Memory B cell (primary cell): ENCODE results near the gene CASP3.
"Not testable (repeated sequence)": the region's sequence is repeated elsewhere in the genome, so short reads cannot be mapped to it uniquely, and the experiment has no call there.

Experiments used
- ATAC-seq: fragments of 150-1000 bp; cut with Tn5 transposase; 2 replicates; pipeline ENCODE4 v1.10.0; 2021; ENCODE audit warnings: low read depth, mild to moderate bottlenecking, moderate library complexity
- DNase-seq, 2 donors: peaks; one replicate each; pipeline ENCODE4 v3.0.0; 2022; ENCODE audit warnings: low spot score in 2 of 2
- H3K27ac Mint-ChIP-seq: one replicate; pipeline ENCODE4 v1.8.0; 2022; ENCODE audit warnings: mild to moderate bottlenecking, moderate library complexity, mixed read lengths
- H3K27me3 Mint-ChIP-seq: one replicate; pipeline ENCODE4 v1.8.0; 2022; ENCODE audit warnings: mixed read lengths
- H3K36me3 Mint-ChIP-seq: one replicate; pipeline ENCODE4 v1.8.0; 2022; ENCODE audit warnings: mild to moderate bottlenecking, mixed read lengths
- H3K4me1 Mint-ChIP-seq: one replicate; pipeline ENCODE4 v1.8.0; 2022; ENCODE audit warnings: mixed read lengths
- H3K4me3 Mint-ChIP-seq: one replicate; pipeline ENCODE4 v1.8.0; 2022; ENCODE audit warnings: mild to moderate bottlenecking, moderate library complexity, mixed read lengths
- H3K9me3 Mint-ChIP-seq: one replicate; pipeline ENCODE4 v1.8.0; 2022; ENCODE audit warnings: mixed read lengths

The CASP3 gene

DNA sequence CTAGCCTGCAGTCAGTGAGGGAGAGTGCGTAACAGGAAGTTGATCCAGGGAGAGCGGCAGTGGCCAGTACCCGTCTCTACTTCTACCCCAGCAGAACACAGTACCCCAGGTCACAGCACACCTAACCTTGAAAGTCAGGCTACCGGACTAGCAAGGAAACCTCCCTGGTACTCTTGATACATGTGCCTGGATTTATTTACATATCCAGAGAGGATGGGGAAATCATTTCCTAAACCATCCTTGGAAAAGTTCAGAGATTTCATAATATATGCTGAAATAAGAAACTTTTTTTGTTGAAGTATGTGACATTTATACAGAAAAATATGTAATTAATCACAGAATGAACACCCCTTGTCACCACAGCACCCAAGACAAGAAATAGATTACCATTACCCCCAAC is 24.8 kb upstream of the CASP3 start:
- peaks cover under 1% of the 10 kb centered on the region for H3K4me1 Mint-ChIP-seq
- H3K9me3 Mint-ChIP-seq, result no peaks in the 10 kb centered on the region
- H3K36me3 Mint-ChIP-seq, result peaks cover 8% of the 10 kb centered on the region
- no peak overlapping the region for H3K4me3 Mint-ChIP-seq
- H3K27ac Mint-ChIP-seq, result peak overlapping the region; percentile 19
- H3K27me3 Mint-ChIP-seq, result no peaks in the 10 kb centered on the region
- DNase-seq, result no peak
- no peak for ATAC-seq

DNA sequence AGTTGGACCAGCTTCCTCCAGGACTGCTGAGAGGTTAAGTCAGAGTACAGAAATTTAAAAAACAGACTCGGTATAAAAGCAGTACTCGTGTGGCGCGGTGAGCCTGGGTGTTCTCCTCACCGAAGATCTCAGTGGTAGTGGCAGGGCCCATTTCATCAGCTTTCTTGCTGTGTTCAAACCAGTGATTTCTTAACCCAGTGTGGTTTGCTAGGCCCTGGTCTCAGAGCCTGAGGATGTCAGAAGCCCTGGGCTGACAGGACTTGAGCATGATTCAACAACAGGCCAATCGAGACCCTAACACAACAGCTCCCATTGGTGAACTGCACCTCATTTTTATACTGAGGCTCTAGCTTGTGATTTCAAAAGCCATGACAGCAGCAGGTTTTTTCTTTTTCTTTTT is 23.5 kb upstream of the CASP3 start:
- Mint-ChIP-seq H3K27me3 (no peaks in the 10 kb centered on the region), H3K27ac (no peak overlapping the region), H3K36me3 (peaks cover 17% of the 10 kb centered on the region), H3K9me3 (no peaks in the 10 kb centered on the region), H3K4me1 (peaks cover 11% of the 10 kb centered on the region), H3K4me3 (no peak overlapping the region)
- no peak for ATAC-seq
- no peak for DNase-seq

DNA sequence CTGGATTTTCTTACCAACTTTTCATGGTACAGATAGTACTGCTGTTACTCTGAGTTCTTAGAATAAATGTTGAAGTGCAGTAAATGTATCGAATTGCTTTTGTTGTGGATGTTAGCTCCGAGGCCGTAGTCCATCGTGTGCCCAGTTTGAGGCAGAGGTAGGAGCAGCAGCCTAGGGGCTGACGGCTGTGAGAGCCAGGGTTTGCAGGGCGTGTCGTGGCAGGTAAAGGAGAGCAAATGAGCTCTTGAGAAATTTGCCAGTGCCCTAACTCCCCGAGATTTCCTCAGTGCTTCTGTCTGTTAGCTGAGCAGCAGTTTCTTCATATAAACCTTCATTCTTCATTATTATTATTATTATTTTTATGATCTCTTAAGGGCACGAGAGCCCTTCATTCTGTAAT is 21.9 kb upstream of the CASP3 start:
- H3K27ac Mint-ChIP-seq, result no peak overlapping the region
- no peak for DNase-seq
- no peak for ATAC-seq
- no peaks in the 10 kb centered on the region for H3K27me3 Mint-ChIP-seq
- H3K4me1 Mint-ChIP-seq, result peaks cover 11% of the 10 kb centered on the region
- no peak overlapping the region for H3K4me3 Mint-ChIP-seq
- no peaks in the 10 kb centered on the region for H3K9me3 Mint-ChIP-seq
- peaks cover 24% of the 10 kb centered on the region for H3K36me3 Mint-ChIP-seq

DNA sequence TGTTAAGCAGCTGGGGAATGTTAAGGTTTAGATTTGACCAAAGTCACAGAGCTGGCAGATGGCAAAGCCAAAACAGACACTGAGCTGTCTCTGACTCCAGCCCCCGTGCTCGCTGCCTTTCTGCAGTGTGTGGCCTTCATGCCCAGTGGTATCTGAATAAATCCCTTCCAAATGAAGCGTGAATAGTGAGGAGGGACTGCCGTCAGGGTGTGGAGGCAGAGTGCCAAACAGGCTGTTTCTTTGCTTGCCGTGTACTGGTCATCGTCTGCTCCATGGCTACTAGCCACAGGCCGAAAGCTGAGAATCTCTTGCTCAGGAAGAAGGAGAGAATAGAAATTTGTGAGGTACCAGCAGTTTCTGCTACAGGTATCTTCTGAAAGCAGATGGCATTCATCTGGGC is 20.0 kb upstream of the CASP3 start:
- Mint-ChIP-seq H3K4me1 (peaks cover 11% of the 10 kb centered on the region), H3K4me3 (no peak overlapping the region), H3K27ac (peak overlapping the region; percentile 42), H3K27me3 (no peaks in the 10 kb centered on the region), H3K36me3 (peaks cover 23% of the 10 kb centered on the region), H3K9me3 (no peaks in the 10 kb centered on the region)
- ATAC-seq (no peak), DNase-seq (no peak)

DNA sequence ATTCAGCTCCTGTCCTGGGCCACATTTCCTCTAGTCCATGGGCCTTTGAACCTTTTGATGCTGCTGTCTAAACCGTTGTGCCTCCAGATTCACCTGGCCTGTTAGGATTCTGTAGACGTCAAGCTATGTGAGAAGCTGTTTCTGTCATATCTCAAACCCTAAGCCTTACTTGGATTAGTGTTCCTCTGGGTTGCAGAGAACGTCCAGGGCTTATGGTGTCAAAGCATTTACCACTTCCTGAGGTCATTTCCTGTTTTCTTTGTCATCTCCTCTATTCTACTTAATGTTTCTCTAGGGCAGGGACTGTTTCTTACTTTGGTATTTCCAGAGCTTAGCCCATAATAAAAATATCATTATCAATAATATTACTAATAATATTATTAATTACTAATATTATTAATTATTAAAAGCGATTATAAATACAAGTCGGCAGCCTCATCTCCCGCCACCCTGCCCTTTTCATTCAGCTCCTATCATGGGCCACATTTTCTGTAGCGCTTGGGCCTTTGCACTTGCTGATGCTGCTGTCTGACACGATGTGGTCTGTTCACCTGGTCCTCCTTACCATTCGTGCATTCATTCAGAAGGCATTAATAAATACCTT is 19.4 kb upstream of the CASP3 start:
- Mint-ChIP-seq H3K9me3 (no peaks in the 10 kb centered on the region), H3K4me3 (no peak overlapping the region), H3K27ac (peak overlapping the region; percentile 42), H3K4me1 (peaks cover 11% of the 10 kb centered on the region), H3K27me3 (no peaks in the 10 kb centered on the region), H3K36me3 (peaks cover 19% of the 10 kb centered on the region)
- DNase-seq (no peak), ATAC-seq (peak; percentile 27)

DNA sequence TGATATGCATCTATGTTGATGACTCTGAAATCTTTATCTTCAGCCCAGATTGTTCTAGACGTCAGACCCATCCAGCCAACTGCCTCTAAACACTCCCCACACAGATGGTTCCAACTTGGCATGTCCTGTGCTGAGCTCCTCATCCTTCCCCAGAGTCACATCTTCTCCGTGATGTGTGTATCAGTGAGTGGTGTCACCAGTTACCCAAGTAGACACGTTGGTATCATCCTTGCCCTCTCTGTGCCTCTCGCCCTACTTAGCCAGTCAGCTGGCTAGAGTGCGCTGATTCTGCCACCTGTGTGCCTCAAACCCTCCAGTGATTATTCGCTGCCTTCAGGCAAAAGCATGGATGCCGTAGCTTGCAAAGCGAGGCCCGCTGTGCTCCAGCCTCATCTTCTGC is 18.8 kb upstream of the CASP3 start:
- H3K27ac Mint-ChIP-seq, result peak overlapping the region; percentile 42
- H3K4me1 Mint-ChIP-seq, result peaks cover 11% of the 10 kb centered on the region
- peaks cover 19% of the 10 kb centered on the region for H3K36me3 Mint-ChIP-seq
- no peaks in the 10 kb centered on the region for H3K27me3 Mint-ChIP-seq
- no peaks in the 10 kb centered on the region for H3K9me3 Mint-ChIP-seq
- no peak overlapping the region for H3K4me3 Mint-ChIP-seq
- DNase-seq, result no peak
- ATAC-seq, result no peak

DNA sequence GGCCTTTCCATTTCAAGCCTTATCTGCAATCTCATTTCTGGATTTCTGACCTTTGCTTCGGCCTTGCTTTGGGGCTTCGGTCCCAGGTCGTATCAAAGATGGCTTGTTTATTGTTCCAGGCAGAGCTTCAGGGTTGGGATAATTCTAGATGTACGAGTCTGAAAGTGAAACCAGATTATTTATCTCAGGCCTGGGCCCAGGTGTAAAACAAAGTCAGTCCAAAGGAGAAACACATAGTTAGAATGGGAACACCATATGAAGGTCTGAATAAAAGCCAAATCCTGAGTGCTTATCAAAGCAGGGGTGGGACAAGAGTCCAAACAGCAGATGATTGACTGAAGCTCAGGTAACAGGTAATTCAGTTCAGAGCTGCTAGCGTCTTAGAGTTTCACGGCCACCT is 17.4 kb upstream of the CASP3 start:
- Mint-ChIP-seq H3K4me1 (peaks cover 11% of the 10 kb centered on the region), H3K4me3 (no peak overlapping the region), H3K27ac (no peak overlapping the region), H3K27me3 (no peaks in the 10 kb centered on the region), H3K9me3 (no peaks in the 10 kb centered on the region), H3K36me3 (peaks cover 19% of the 10 kb centered on the region)
- no peak for ATAC-seq
- DNase-seq, result no peak

DNA sequence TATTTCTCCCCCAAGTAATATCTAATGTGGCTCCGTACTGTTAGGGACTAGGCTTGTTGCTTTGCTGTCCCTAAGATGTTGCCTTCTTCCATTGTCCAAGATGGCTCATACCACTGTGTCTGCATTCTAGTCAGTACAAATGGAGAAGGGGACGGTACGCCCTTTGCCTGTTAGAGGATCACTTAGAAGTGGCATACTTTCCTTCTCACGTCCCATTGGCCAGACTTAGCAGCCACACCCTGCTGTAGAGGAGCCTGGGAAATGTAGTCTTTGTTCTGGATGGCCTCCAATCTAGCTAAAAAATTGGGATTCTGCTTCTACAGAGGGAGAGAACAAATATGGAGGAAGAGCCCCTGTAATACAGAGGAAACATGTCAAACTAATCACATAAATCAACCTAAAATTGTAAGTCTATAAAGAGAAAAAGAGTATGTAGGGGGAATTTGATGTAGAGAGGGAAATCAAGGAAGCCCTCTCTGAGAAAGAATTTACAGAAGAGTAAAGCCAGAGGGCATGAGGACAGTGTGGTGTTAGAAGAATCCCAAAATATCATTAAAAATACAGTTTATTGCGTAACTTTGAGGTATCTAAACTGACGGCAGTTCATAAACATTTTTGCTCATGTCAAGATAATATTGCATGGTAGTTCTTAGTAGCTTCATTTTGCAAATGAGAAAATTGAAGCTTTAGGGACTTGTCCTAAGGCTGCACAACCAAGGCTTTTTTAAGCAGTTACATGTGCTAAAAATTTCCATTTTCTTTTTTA is 15.4 kb upstream of the CASP3 start:
- no peaks in the 10 kb centered on the region for H3K27me3 Mint-ChIP-seq
- H3K9me3 Mint-ChIP-seq, result no peaks in the 10 kb centered on the region
- ATAC-seq (no peak), DNase-seq (no peak)
- H3K4me1 Mint-ChIP-seq, result peaks cover 11% of the 10 kb centered on the region
- no peak overlapping the region for H3K4me3 Mint-ChIP-seq
- H3K36me3 Mint-ChIP-seq, result peaks cover 20% of the 10 kb centered on the region
- no peak overlapping the region for H3K27ac Mint-ChIP-seq

DNA sequence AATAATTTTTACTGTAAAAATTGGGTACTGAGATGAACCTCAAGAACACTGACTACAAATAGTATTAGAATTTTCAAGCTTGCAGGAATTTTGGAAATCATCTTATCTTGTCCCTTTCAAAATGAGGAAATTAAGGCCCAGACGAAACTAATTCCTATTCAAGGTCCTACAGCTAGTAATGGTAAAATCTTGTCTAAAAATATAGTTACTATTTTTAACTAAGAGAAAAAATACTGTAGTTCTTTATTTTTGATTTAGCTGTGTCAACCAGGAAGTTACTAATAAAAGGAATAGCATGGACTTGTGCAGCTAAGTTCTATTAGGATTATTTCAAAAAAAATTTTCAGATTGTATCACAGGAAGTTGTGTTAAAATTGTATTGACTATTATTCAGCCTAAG is 13.0 kb upstream of the CASP3 start:
- DNase-seq (no peak), ATAC-seq (no peak)
- Mint-ChIP-seq H3K4me1 (peaks cover under 1% of the 10 kb centered on the region), H3K36me3 (peaks cover 10% of the 10 kb centered on the region), H3K9me3 (no peaks in the 10 kb centered on the region), H3K27ac (no peak overlapping the region), H3K27me3 (no peaks in the 10 kb centered on the region), H3K4me3 (no peak overlapping the region)

DNA sequence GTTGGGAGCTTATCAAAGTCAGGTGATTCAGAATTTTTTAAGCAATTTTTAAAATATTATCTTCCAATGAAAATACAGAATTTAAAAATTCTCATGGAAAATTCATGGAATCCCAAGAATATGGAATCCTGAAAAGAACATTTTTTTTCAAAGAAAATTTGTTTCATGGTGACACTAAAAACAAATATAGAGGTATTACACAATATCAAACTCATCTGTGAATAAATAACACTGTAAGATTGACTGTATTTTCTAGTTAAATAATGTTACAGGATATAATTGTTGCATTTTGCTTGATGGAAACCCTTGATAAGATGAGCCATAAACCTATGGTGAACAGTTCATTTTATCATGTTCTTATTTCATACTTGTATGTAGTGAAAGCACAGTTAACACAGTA is 11.7 kb upstream of the CASP3 start:
- Mint-ChIP-seq H3K9me3 (no peaks in the 10 kb centered on the region), H3K27ac (no peak overlapping the region), H3K27me3 (no peaks in the 10 kb centered on the region), H3K4me3 (no peak overlapping the region), H3K4me1 (peaks cover 11% of the 10 kb centered on the region), H3K36me3 (peaks cover 3% of the 10 kb centered on the region)
- ATAC-seq (no peak), DNase-seq (no peak)

DNA sequence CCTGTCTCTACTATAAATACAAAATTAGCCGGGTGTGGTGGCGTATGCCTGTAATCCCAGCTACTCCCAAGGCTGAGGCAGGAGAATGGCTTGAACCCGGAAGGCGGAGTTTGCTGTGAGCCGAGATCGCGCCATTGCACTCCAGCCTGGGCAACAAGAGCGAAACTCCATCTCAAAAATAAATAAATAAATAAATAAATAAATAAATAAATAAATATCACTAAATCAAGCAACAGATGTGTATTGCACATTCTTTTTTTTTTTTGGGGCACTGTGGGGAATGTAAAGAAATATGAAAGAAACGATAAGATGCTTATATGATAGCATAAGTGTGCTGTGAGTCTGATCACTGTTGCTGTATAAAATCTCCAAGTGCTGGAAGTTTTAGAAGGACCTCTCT is 8.6 kb upstream of the CASP3 start:
- not testable (repeated sequence) for H3K9me3 Mint-ChIP-seq, H3K27ac Mint-ChIP-seq, H3K27me3 Mint-ChIP-seq, H3K36me3 Mint-ChIP-seq, DNase-seq, ATAC-seq, H3K4me3 Mint-ChIP-seq
- H3K4me1 Mint-ChIP-seq, result peaks cover 15% of the 10 kb centered on the region

DNA sequence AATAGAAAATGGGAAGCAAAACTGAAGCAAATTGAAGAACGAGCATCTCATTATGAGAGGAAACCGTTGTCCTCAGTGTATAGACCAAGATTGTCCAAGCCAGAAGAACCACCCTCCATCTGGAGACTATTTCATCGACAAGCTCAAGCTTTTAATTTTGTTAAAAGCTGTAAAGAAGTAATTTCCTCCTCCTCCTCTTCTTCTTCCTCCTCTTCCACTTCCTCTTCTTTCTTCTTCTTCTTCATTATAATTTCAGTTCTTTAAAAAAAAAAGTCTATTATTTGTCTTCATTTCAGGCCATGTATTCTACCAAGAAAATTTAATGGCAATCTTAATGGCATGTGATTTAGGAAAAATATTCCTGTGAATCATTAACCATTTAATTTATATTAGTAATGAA is 7.9 kb upstream of the CASP3 start:
- Mint-ChIP-seq H3K27ac (no peak overlapping the region), H3K4me3 (no peak overlapping the region), H3K27me3 (no peaks in the 10 kb centered on the region), H3K9me3 (no peaks in the 10 kb centered on the region), H3K4me1 (peaks cover 18% of the 10 kb centered on the region), H3K36me3 (peaks cover 4% of the 10 kb centered on the region)
- DNase-seq, result no peak
- ATAC-seq, result no peak

DNA sequence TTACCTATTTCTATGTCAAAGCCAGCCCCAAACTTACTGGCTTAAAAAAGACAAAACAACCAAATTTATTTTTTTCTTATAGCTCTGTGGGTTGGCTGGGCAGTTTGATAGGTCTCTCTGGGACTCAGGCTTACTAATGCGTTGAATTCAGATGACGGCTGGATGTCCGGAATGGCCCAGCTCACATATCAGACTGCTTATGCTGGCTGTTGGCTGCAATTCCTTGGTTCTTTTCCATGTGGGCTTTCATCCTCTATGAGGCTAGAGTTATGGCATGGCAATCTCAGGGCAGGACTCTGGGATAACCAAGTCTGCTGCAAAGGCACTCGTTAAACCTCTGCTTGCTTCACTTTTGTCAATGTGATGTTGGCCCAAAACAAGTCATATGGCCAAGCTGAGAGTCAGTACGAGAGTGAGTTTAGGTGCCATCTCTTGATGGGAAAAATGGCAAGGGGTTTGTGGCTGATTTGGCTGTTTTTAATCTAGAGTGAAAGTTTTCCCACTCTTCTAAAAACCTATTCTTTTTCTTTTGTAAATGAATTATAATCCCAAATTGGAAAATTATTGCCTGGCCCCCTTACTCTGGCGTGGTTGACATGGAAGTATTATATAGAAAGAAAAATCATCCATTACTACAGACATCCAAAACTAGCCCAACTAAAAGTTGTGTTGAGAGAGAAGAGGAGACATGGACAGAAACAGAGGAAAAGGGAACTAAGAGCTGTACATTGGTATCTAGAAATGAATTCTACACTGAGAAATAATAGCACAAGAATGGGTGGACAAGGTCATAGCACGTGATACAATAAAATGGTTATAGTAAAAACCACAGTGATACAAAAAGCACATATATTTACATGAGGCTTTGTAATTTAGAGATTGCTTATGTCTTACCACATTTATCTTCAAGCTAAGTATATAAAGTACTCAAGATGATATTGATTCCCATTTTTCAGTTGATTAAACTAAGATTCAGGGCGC is 6.9 kb upstream of the CASP3 start:
- no peak for ATAC-seq
- Mint-ChIP-seq H3K9me3 (no peaks in the 10 kb centered on the region), H3K27ac (no peak overlapping the region)

DNA sequence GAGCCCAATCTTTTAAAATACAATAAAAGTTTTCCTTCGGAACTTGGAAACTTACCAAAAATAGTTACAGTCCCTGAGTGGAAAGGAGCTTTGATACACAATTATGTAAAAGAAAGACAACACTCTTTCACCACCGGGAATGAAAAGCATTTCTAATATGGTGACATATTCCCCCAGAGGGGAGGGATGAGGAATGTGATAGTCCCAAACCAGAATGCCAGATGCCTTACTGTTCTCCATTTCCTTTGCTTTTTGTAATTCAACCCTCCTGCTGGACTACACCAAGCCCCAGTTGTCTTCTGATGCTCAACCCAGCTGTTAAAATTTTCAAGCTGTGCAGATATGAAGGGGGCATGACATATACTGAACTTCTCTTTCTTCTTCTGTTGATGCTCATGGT is 4.4 kb upstream of the CASP3 start:
- H3K9me3 Mint-ChIP-seq, result no peaks in the 10 kb centered on the region
- H3K36me3 Mint-ChIP-seq, result peaks cover 2% of the 10 kb centered on the region
- no peak overlapping the region for H3K27ac Mint-ChIP-seq
- H3K4me1 Mint-ChIP-seq, result peaks cover 29% of the 10 kb centered on the region
- no peaks in the 10 kb centered on the region for H3K27me3 Mint-ChIP-seq
- DNase-seq, result no peak
- H3K4me3 Mint-ChIP-seq, result no peak overlapping the region
- ATAC-seq, result no peak

More for the DNA sequence above, 6.9 kb upstream of the CASP3 start:
- Mint-ChIP-seq H3K4me3 (no peak overlapping the region), H3K27me3 (no peaks in the 10 kb centered on the region), H3K4me1 (peaks cover 21% of the 10 kb centered on the region), H3K36me3 (peaks cover 3% of the 10 kb centered on the region)
- DNase-seq, result no peak
